ENCODE measurements around the gene ELMO1. TPM values are rescaled to one million over a fixed set of nuclear protein-coding genes. Genes with fewer than 3 reads are reported as not detected.

The ELMO1 gene
- total and polyA plus RNA-seq, 10 donors = 26.0 to 494 (median 201) TPM

DNA sequence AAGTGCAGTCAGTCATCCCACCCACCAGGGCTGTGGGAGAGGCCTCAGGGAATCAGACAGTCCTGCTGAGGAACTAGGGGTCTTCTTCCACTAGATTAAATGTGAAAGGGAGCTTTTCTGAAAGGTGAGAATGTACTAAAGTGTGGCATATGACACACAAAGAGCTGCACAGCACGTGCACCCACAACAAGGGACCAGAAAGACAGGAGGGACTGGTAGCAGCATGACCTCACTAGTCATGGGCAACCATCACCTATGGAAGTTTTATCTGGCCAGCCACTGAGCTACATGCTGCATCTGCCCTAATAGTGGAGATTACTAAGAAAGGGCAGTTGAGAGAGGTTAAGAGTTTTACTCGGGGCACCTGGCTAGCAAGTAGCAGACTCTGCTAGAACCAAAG is 519.9 kb downstream of the ELMO1 start:
- TF ChIP-seq CTCF (IDR thresholded peaks at IDR 0.05 in 8 of 11, conservative IDR thresholded peaks at IDR 0.05 in 3 of 11) (no peak), POLR2A (IDR thresholded peaks at IDR 0.05) (no peak), POLR2AphosphoS5 (IDR thresholded peaks at IDR 0.05) (no peak)
- DNase-seq = no peak
- H3K4me1 ChIP-seq = peaks cover 0 to 18% (median 5%) of the 10 kb centered on the region in 6 donors
- peaks cover 0 to 1% (median 0%) of the 10 kb centered on the region in 8 donors for H3K9me3 ChIP-seq
- no peak overlapping the region for H3K27ac ChIP-seq
- H3K27me3 ChIP-seq (replicated peaks in 1 of 7) = no peaks in the 10 kb centered on the region
- WGBS, 5 donors = 89 to 97% (median 94%) methylated on average over 2 of the region's 2 CpGs
- no peak overlapping the region for H3K4me3 ChIP-seq
- intact Hi-C loops (cut with DNase I; ENCODE audit: low total_unique reads) = no loop called here
- peaks cover 0 to 34% (median 11%) of the 10 kb centered on the region in 6 donors for H3K36me3 ChIP-seq

GRCh38 chr7:36928311-36928710 is 520.4 kb downstream of the ELMO1 start:
- no peaks in the 10 kb centered on the region for H3K9me3 ChIP-seq
- H3K4me1 ChIP-seq = peaks cover 0 to 19% (median 6%) of the 10 kb centered on the region in 6 donors
- H3K27me3 ChIP-seq (replicated peaks in 1 of 7) = no peaks in the 10 kb centered on the region
- TF ChIP-seq POLR2AphosphoS5 (IDR thresholded peaks at IDR 0.05) = no peak
- TF ChIP-seq CTCF (IDR thresholded peaks at IDR 0.05 in 8 of 11, conservative IDR thresholded peaks at IDR 0.05 in 3 of 11) = no peak
- TF ChIP-seq POLR2A (IDR thresholded peaks at IDR 0.05) = no peak
- intact Hi-C loops (cut with DNase I; ENCODE audit: low total_unique reads) = no loop called here
- H3K27ac ChIP-seq = no peak overlapping the region
- H3K4me3 ChIP-seq = no peak overlapping the region
- peaks cover 0 to 30% (median 8%) of the 10 kb centered on the region in 6 donors for H3K36me3 ChIP-seq
- DNase-seq = no peak
- 87 to 92% (median 90%) methylated on average over 5 of the region's 5 CpGs for WGBS, 5 donors

- TF ChIP-seq POLR2AphosphoS5 (IDR thresholded peaks at IDR 0.05) (no peak), POLR2A (IDR thresholded peaks at IDR 0.05) (no peak), CTCF (IDR thresholded peaks at IDR 0.05 in 8 of 11, conservative IDR thresholded peaks at IDR 0.05 in 3 of 11) (no peak)
- 83 to 90% (median 88%) methylated on average over 3 of the region's 3 CpGs for WGBS, 5 donors
- intact Hi-C loops (cut with DNase I; ENCODE audit: low total_unique reads) = no loop called here
- Histone ChIP-seq H3K4me3 (no peak overlapping the region), H3K27me3 (replicated peaks in 1 of 7) (no peaks in the 10 kb centered on the region), H3K27ac (no peak overlapping the region), H3K36me3 (peaks cover 0 to 16% (median 0%) of the 10 kb centered on the region in 6 donors), H3K9me3 (peaks cover 0 to 6% (median 0%) of the 10 kb centered on the region in 8 donors), H3K4me1 (peaks cover 0 to 19% (median 6%) of the 10 kb centered on the region in 6 donors)
- DNase-seq = no peak
Measured at GRCh38 chr7:36925691-36926090, 523.0 kb downstream of the ELMO1 start.

DNA sequence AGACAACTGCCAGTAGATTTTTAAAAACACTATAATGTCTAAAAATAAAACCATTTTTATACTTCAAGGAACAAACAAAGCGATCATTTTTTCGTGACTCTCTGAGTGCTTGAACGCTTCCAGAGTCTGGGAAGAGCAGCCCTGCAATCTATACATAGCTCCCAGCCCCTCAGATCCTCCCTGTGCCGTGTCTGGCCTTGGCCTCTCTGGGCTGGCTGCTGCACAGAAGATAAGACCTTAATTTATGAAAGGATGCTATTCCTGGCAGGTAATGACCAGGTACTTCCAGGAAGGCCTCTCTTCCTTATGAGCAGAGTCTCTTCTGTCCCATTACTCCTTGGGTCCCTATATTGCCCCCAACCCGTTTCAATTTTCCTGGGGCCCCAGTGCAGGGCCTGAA is 523.5 kb downstream of the ELMO1 start:
- Histone ChIP-seq H3K9me3 (peaks cover 0 to 6% (median 0%) of the 10 kb centered on the region in 8 donors), H3K4me1 (peaks cover 0 to 19% (median 6%) of the 10 kb centered on the region in 6 donors), H3K27me3 (replicated peaks in 1 of 7) (no peaks in the 10 kb centered on the region), H3K27ac (no peak overlapping the region), H3K36me3 (peaks cover 0 to 16% (median 0%) of the 10 kb centered on the region in 6 donors), H3K4me3 (no peak overlapping the region)
- no peak for DNase-seq
- TF ChIP-seq POLR2A (IDR thresholded peaks at IDR 0.05) = no peak
- no peak for TF ChIP-seq CTCF (IDR thresholded peaks at IDR 0.05 in 8 of 11, conservative IDR thresholded peaks at IDR 0.05 in 3 of 11)
- no peak for TF ChIP-seq POLR2AphosphoS5 (IDR thresholded peaks at IDR 0.05)
- 74 to 83% (median 79%) methylated on average over 5 of the region's 5 CpGs for WGBS, 5 donors
- intact Hi-C loops (cut with DNase I; ENCODE audit: low total_unique reads) = no loop called here

All from spleen (tissue), 11 donors.